Measurements from ENCODE around the gene SNAP25.

SNAP25 gene

DNA sequence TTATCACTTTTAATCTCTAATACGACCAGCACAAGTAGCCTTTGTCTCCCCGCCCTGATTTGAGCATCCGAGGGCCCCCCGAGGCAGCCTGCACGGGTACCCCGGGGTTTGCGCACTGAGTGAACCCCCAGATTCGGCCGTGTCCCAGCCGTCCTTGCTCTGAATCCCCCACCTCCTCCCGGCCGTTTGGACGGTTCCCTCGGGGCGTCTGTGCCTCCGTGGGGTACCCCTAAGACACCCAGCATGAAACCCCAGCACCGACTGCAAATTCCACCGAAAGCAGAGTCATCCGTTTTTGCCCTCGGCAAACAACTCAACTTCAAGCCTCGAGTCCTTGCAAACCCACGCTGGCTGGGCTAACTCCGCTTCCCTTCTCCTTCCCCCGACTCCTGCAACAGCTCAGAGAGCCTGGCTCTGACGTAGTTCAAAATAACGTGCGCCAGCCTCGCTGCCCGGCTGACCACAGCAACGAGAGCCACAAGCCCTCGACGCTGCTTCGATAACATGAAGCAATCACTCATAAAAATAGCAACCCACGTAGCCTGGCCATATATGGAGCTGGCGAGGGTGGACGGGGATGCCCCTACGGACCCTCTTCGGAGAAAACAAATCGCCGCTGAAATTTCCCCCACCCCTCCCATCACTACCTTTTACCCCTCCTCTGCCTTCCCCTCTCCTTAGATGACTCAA, 764 bp upstream of the SNAP25 start:
- no peak for DNase-seq

DNA sequence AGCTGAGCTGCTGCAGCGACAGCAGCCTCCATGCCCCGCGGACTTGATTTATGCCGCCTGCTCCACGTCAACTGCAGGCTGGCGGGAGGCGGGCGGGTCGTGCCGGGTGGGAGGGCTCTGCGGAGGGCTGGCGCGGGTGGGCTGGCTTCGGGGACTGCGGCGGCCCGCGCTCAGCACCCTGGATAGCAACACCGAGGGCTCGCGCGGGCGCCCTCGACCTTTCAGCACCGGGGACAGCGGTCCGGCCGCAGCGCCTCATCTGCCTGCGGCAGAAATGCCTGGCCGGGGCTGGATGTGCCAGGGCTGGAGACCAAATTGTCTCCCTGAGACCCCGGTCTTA, 792 bp downstream of the SNAP25 start:
- DNase-seq: peak; percentile 83

DNA sequence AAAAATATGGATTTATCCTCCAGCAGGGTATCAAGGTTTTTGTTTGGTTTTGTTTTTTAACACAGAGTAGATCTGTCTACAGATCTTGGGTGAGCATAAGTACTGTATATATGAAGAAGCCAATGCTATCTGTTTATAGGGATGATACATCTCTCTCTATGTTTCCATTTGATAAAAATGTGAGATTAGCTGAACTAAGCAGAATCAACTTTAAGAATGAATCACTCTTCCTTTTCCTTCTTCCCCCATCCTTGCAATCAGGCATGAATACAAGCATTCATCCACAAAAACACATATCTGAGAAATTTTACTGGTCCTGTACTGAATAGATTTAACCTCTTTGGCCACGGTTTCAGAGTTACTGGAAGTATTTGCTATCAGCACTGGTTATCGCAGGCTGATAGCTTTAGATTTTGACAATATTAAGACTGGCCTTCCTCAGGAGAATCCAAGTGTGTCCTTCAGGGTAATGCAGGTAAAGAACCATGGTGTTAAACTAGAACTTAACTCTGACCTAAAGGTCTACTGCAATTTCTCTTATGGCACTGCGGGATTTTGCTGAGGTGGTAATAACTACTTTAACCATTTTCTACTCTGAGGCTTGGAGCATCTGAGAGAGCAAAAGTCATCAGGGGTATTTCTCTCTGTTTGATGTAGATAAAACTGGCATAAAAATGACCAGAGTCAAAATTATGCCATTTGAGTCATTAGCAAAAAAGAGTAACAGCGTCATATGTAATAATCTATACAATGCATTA, 1.5 kb downstream of the SNAP25 start:
- DNase-seq: no peak

GRCh38 chr20:10221021-10221420, 2.4 kb downstream of the SNAP25 start:
- DNase-seq: no peak

- no peak for DNase-seq
Measured at GRCh38 chr20:10225439-10226060, 6.9 kb downstream of the SNAP25 start.

GRCh38 chr20:10228330-10228729, 9.7 kb downstream of the SNAP25 start:
- no peak for DNase-seq

- no peak for DNase-seq
Measured at GRCh38 chr20:10231290-10231689, 12.7 kb downstream of the SNAP25 start.

DNA sequence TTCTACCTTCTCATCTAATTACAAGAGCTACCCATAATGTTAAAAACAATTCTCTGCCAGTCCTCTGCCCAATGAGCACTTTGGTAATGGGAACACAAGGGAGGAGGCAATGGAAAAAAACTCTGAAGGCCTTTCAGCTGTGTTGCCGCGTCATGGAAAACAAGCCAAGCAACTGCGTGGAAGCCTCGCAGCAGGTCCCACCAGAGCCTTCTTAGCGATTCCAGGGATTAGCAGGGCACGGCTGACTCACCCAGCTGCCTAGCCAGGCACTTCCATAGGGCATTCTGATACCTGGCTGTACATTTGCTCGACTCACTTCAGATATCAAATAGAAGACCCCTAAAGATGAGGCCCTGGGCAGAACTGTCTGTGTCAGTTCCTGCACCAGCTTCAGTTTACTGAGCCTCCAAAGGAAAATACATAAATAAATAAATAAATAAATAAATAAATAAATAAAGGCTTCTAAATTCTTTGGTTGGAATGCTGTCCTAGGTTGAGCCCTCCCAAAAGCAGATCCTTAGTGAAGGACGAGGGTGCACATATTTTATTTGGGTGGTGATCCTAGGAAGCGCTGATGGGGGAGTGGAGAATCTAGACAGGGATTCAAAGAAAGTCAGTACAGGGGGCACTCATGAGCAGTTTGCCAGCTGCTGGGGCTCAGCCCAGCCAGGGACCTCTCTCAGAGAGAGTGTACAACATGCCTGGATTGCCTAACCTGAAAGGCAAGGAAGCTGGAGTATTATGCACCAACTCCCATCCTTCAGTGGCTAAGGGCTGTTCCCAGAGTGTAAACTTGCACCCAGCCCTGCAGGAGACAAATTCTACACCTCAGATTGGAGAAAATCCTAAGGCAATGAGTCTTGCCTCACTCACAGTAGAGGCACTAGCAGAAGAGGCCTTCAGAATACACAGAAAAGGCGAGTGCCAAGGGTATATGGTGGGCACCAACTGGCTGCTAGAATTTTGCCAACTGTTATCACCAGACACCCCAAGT, 18.2 kb downstream of the SNAP25 start:
- DNase-seq: no peak

GRCh38 chr20:10239954-10240353, 21.3 kb downstream of the SNAP25 start:
- no peak for DNase-seq

GRCh38 chr20:10240655-10241054, 22.0 kb downstream of the SNAP25 start:
- DNase-seq: no peak

DNA sequence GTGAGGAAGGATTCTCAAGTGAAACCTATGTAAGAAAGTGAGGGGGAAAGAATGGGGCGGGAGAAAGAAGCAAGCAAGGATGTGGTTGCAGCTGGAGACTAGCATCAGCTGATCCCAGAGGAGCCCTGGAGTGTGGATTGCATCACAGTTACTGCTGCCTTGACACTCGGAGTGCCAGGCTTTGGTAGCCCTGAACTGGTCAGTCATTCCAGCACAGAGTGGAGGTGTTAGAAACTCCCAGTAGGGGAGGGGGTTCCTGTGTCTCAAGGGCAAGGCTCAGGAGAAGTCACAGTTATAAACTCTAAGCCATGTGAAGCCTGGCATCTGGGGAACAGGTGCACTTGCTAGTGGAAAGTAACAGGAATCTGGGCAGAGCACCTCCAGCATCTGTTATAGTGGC, 23.5 kb downstream of the SNAP25 start:
- DNase-seq: no peak

DNA sequence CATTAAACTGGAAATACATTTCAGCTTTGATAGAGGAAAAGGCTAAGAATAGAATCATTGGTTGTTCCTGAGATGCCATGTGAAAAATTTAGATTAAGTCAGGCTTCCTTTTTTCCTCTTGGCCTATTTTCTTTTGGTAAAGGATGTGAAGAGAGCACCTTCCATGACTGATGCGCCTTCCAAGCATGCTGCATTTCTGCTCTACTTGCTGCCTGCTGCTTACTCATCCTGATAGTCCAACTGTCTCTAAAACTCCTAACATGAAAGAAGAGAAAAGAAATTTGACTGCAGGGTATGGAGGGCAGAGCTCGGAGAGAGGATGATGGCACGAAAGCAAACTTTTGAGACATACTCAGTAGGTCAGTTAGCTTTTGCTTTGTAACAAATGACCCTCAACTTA, 28.8 kb downstream of the SNAP25 start:
- no peak for DNase-seq

- DNase-seq: no peak
Measured at GRCh38 chr20:10249048-10249770, 30.6 kb downstream of the SNAP25 start.

GRCh38 chr20:10249822-10250221, 31.2 kb downstream of the SNAP25 start:
- no peak for DNase-seq

GRCh38 chr20:10250902-10251301, 32.3 kb downstream of the SNAP25 start:
- no peak for DNase-seq

DNA sequence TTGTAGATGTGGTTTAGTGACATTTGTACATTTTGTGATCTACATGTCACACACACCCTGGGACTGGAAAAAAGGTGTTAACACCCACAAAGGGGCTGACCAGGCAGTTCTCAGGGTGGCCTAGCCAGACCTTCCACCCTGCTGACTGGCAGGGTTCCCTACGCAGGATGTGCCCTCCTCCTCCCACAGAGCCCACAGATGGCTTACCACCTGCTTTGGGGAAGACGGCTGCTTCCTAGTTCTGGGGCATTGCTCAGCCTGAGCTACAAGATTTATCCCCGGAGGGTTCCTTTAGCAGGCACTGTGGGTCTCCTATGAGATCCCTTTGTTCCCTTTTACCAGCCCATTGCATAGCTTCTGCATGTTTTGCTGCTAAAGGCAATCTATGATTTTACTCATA, 35.1 kb downstream of the SNAP25 start:
- no peak for DNase-seq

DNA sequence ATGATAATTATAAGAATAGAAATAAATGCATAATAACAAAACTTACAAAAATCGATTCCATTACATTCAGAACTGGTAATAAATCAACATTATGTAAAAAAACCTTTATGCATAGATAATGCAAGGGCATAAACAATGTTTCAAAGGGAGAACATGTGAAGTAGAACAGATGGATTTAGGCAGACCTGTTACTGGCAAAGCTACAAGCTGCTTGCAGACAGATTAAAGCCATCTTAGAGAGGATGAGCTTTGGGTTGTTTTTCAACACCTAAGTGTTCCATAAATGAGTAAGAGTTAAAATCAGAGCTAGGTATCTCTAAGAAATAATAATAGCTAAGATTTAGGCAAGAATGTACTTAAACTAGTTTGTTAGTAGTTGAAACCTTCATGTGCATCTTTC, 37.2 kb downstream of the SNAP25 start:
- DNase-seq: no peak

DNA sequence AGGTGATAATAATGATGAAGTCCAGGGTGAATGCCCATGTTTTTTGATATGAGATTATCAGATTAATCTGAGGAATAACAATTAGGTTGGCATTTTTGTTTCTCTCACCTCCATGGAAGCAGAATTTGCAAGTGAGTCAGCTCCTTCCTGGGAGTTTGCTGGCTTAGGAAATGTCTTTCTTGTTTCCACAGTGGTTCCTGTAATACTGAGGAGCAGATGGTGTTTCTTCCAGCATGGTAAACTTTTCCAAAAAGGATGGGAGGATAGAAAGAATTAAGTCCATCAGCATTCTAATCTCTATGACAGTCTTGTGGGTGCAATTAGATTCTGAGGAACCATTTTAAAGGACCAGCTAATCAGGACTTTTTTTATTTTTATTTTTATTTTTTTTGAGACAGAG, 40.5 kb downstream of the SNAP25 start:
- DNase-seq: no peak

- DNase-seq: no peak
Measured at GRCh38 chr20:10260316-10260715, 41.7 kb downstream of the SNAP25 start.

- no peak for DNase-seq
Measured at GRCh38 chr20:10261702-10262101, 43.1 kb downstream of the SNAP25 start.

GRCh38 chr20:10263385-10264165, 44.9 kb downstream of the SNAP25 start:
- no peak for DNase-seq

GRCh38 chr20:10264166-10264558, 45.5 kb downstream of the SNAP25 start:
- no peak for DNase-seq

Data from activated effector memory CD4-positive, alpha-beta T cell treated with anti-CD3 and anti-CD28 coated beads, Interleukin-2, amount 50 U/mL, for 16 hours (primary cell).